Suprapubic skin (tissue), 4 donors: ENCODE results near the gene PALM2AKAP2. TPM values are rescaled to one million over a fixed set of nuclear protein-coding genes. Genes with fewer than 3 reads are reported as not detected.

Source experiments
- DNase-seq, 2 donors: peaks; one replicate each; pipeline ENCODE4 v3.0.0-alpha.2; 2019; ENCODE audit warnings: low spot score in 2 of 2
- H3K27ac ChIP-seq: fragments of 200-600 bp; sonication (generic); one replicate; pipeline ENCODE4 v1.5.1; 2019
- H3K27me3 ChIP-seq: fragments of 200-600 bp; sonication (generic); one replicate; pipeline ENCODE4 v1.5.1; 2019
- H3K36me3 ChIP-seq: fragments of 200-600 bp; sonication (generic); one replicate; pipeline ENCODE4 v1.5.1; 2019
- H3K4me1 ChIP-seq: fragments of 200-600 bp; sonication (generic); one replicate; pipeline ENCODE4 v1.5.1; 2019
- H3K4me3 ChIP-seq: fragments of 200-600 bp; sonication (generic); one replicate; pipeline ENCODE4 v1.5.1; 2019; ENCODE audit warnings: mild to moderate bottlenecking
- H3K9me3 ChIP-seq: fragments of 200-600 bp; sonication (generic); one replicate; pipeline ENCODE4 v1.5.1; 2019
- EP300 ChIP-seq: sonication (generic); formaldehyde crosslinking; IDR thresholded peaks from one replicate; pipeline ENCODE4 v1.6.1; 2017; ENCODE audit warnings: antibody characterized with exemption
- POLR2A ChIP-seq, 2 donors: fragments of 450-650 bp; IDR thresholded peaks; one replicate each; pipeline ENCODE4 v1.6.1; 2017; ENCODE audit warnings: antibody characterized with exemption in 2 of 2, mild to moderate bottlenecking in 2 of 2, moderate library complexity in 2 of 2
- POLR2AphosphoS5 ChIP-seq, 3 donors: sonication (generic); formaldehyde crosslinking; IDR thresholded peaks; one replicate each; pipeline ENCODE4 v1.6.1; 2017; ENCODE audit warnings: antibody characterized with exemption in 3 of 3
- WGBS: methylation state at CpG from one replicate; pipeline ENCODE4 v1.1.5; 2018; 5-methylcytosine and 5-hydroxymethylcytosine counted together
- total RNA-seq, 4 donors: library from RNA; depleted of rRNA; stranded (reverse); fragments of >200 nt; gene quantifications; one replicate each; pipeline ENCODE4 v1.1.0, GENCODE V29; 2016
- TF ChIP-seq, protein P1 (sequence below), 2 donors: fragments of 200-600 bp in 1 of 2; fragments of 450-650 bp in 1 of 2; sonication (generic) in 1 of 2; IDR thresholded peaks; one replicate each; pipeline ENCODE4 v1.5.1; 2016 to 2019; ENCODE audit warnings: antibody characterized with exemption in 2 of 2, mild to moderate bottlenecking in 1 of 2, moderate library complexity in 1 of 2

Gene PALM2AKAP2
- total RNA-seq, 4 donors from 2014 or later, result 0.30 to 2.5 (median 1.9) TPM

GRCh38 chr9:109771087-109771486 is 8.9 kb upstream of the PALM2AKAP2 start:
- H3K4me1 ChIP-seq, result peaks cover 4% of the 10 kb centered on the region
- H3K4me3 ChIP-seq, result no peak overlapping the region
- 27% methylated on average over 2 of the region's 2 CpGs for WGBS
- no peak for DNase-seq
- TF ChIP-seq, protein P1, sequence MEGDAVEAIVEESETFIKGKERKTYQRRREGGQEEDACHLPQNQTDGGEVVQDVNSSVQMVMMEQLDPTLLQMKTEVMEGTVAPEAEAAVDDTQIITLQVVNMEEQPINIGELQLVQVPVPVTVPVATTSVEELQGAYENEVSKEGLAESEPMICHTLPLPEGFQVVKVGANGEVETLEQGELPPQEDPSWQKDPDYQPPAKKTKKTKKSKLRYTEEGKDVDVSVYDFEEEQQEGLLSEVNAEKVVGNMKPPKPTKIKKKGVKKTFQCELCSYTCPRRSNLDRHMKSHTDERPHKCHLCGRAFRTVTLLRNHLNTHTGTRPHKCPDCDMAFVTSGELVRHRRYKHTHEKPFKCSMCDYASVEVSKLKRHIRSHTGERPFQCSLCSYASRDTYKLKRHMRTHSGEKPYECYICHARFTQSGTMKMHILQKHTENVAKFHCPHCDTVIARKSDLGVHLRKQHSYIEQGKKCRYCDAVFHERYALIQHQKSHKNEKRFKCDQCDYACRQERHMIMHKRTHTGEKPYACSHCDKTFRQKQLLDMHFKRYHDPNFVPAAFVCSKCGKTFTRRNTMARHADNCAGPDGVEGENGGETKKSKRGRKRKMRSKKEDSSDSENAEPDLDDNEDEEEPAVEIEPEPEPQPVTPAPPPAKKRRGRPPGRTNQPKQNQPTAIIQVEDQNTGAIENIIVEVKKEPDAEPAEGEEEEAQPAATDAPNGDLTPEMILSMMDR (IDR thresholded peaks at IDR 0.05), result no peak
- TF ChIP-seq POLR2A (IDR thresholded peaks at IDR 0.05), result no peak
- no peak for TF ChIP-seq POLR2AphosphoS5 (IDR thresholded peaks at IDR 0.05)
- no peak for TF ChIP-seq EP300
- H3K27ac ChIP-seq, result no peak overlapping the region
- no peaks in the 10 kb centered on the region for H3K36me3 ChIP-seq
- no peaks in the 10 kb centered on the region for H3K9me3 ChIP-seq
- H3K27me3 ChIP-seq, result peaks cover 7% of the 10 kb centered on the region

DNA sequence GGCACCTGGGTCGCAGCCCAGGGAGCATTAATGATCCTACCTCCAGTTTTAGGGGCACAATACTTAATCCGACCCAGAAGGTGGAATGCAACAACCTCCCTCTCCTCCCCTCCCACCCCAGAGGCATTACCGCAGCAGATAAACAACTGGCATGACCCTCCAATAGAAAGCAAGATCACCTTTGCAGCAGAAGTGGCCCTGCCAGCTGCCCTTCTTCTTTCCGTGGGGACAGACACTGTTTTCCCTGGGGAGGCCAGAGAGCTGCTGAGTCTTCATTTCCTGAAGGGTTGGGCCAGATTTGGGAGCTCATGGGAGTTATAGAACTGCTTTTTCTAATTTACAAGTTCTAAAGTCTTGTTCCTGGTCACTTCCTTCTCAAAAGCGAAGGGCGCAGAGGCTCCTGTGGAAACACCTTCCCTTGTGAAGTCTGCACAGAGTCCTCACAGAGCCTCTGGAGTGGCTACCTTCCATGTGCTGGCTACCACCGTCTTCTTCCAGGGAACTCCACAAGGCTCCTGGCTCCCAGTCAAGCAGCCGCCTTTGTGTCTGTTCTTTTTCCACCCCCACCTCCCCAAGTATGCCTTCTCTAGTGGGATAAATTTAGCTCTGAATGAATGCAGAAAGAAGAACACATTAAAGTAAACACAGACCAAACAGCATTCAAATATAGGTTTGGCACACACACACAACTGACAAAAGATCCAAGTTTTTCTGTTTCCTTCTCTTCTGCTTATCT is 8.0 kb upstream of the PALM2AKAP2 start:
- H3K27ac ChIP-seq, result no peak overlapping the region
- peaks cover 4% of the 10 kb centered on the region for H3K4me1 ChIP-seq
- DNase-seq, result no peak
- H3K4me3 ChIP-seq, result no peak overlapping the region
- no peaks in the 10 kb centered on the region for H3K36me3 ChIP-seq
- no peaks in the 10 kb centered on the region for H3K9me3 ChIP-seq
- WGBS, result 36% methylated on average over 8 of the region's 8 CpGs
- TF ChIP-seq POLR2A (IDR thresholded peaks at IDR 0.05) (no peak), POLR2AphosphoS5 (IDR thresholded peaks at IDR 0.05) (no peak), EP300 (no peak)
- TF ChIP-seq, protein P1 (IDR thresholded peaks at IDR 0.05), result no peak
- H3K27me3 ChIP-seq, result peaks cover 7% of the 10 kb centered on the region

DNA sequence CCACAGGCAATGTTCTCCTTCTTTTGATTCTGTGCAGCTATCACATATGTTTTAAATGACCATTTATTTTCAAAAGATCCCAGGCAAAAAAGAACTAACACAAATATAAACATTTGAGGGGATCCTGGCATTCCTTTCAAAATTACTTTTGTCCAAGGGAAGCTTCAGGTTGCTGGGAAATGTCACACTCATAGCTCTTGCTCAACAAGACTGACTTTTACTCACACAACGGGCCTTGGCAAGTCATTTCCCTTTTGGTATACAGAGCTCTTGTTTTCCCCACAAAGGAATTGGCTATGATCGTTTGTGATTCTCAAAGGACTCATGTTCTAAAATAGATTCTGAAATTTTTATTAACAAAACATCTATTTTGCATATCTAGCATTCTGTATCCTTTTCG is 4.5 kb upstream of the PALM2AKAP2 start:
- no peak for DNase-seq
- WGBS, result 54% methylated on average over 3 of the region's 3 CpGs
- no peak for TF ChIP-seq POLR2AphosphoS5 (IDR thresholded peaks at IDR 0.05)
- TF ChIP-seq, protein P1 (IDR thresholded peaks at IDR 0.05), result no peak
- no peak for TF ChIP-seq EP300
- no peak for TF ChIP-seq POLR2A (IDR thresholded peaks at IDR 0.05)

GRCh38 chr9:109776391-109776790 is 3.6 kb upstream of the PALM2AKAP2 start:
- 45% methylated on average over 2 of the region's 2 CpGs for WGBS
- no peak for TF ChIP-seq POLR2AphosphoS5 (IDR thresholded peaks at IDR 0.05)
- no peak for TF ChIP-seq POLR2A (IDR thresholded peaks at IDR 0.05)
- TF ChIP-seq EP300, result no peak
- TF ChIP-seq, protein P1 (IDR thresholded peaks at IDR 0.05), result no peak
- DNase-seq, result no peak
- Histone ChIP-seq H3K27me3 (peaks cover 26% of the 10 kb centered on the region), H3K4me1 (peaks cover 17% of the 10 kb centered on the region), H3K4me3 (no peak overlapping the region), H3K9me3 (no peaks in the 10 kb centered on the region), H3K36me3 (no peaks in the 10 kb centered on the region), H3K27ac (no peak overlapping the region)

More for the DNA sequence above, 4.5 kb upstream of the PALM2AKAP2 start:
- peaks cover 12% of the 10 kb centered on the region for H3K4me1 ChIP-seq
- no peak overlapping the region for H3K27ac ChIP-seq
- H3K4me3 ChIP-seq, result no peak overlapping the region
- H3K27me3 ChIP-seq, result peaks cover 20% of the 10 kb centered on the region
- H3K9me3 ChIP-seq, result no peaks in the 10 kb centered on the region
- H3K36me3 ChIP-seq, result no peaks in the 10 kb centered on the region

DNA sequence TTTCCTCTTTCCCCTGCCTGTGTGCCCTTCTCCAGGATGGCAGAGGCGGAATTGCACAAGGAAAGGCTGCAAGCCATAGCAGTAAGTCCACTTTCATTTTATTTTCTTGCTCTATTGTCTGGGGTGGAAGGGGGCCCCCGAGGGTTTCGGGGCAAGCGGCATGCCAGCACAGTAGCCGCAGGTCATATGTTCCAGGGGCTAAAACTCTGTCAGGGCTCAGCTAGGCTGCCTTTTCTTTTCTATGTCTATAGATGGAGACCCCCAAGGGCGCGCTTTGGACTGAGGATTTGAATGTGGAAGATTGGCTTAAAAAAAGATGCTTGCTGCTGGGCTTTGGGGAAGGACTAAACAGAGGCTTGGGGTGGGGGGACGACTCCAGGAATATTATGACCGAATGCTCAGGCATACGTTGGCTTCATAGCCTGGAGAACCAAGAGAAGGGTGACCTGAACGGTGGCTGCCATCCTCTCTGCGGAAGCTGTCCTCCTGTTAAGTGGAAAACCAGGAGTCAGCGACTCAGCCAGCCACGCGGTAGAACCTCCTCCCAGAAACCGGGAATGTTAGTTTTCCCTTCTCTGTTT is 545 bp downstream of the PALM2AKAP2 start:
- Histone ChIP-seq H3K27ac (peak overlapping the region; percentile 51), H3K36me3 (no peaks in the 10 kb centered on the region), H3K4me1 (peaks cover 13% of the 10 kb centered on the region), H3K27me3 (peaks cover 19% of the 10 kb centered on the region), H3K9me3 (no peaks in the 10 kb centered on the region), H3K4me3 (peak overlapping the region; percentile 64)
- 6% methylated on average over 16 of the region's 16 CpGs for WGBS
- DNase-seq, result no peak
- TF ChIP-seq POLR2AphosphoS5 (IDR thresholded peaks at IDR 0.05) (no peak), EP300 (no peak)
- TF ChIP-seq, protein P1 (IDR thresholded peaks at IDR 0.05), result no peak
